ACHN (cell line): ENCODE results near the gene SPNS2.

ENCODE experiments used
- DNase-seq: peaks from one replicate; pipeline ENCODE4 v3.0.0-alpha.2; 2015
- in situ Hi-C: cut with HindIII; loops from 2 replicates; pipeline ENCODE4 v1.10.0; 2017; ENCODE audit warnings: low sequenced_read_pairs, low pct_ligation_motif_present, low pct_unique_long_range_greater_than_20kb

Gene SPNS2

DNA sequence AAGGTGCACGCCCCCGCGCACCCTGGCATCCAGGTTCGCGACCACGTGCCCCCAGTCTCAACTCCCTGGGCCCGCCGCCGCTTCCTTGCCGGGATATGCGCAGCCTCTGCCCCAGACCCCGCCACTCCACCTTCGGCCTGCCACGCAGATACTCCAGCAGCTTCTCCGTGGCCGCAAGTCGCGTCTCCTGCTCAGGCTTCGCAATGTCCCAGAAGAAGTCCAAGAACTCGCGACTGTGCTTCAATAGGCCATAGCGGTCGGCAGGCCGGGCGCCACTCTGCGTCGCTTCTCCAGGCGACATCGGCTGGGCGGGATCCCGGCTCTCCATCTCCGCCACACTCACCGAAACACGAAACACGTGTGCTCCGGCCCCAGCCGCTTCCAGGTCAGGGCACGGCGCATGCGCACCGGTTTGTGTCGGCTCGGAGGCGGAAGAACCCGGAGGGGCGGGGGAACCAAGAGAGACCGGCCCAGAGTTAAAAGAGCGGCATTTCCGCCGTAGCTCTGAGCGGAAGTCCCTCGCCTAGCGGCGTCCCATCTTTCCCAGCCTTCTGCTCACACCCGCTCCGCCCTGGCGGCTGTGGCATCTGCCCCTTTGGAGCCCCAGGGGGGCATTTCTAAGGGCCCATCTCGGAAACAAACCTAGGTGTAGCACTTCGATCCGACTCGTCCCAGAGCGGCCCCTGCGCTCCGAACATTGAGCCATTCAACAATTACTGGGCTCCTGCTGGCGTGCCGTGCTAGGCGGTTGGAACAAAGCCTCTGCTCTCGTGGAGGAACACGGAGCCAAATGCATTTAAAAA is 56.5 kb downstream of the SPNS2 start, which contains the start of gene MYBBP1A:
MYBBP1A (minus strand) TSS at position 388 of the 803 bp plus-strand sequence; CDS start at position 328, 60 bp downstream.
- in situ Hi-C loops: no loop called here

GRCh38 chr17:4555873-4556759 is 57.4 kb downstream of the SPNS2 start:
- in situ Hi-C loops: no loop called here
- no peak for DNase-seq

More for the DNA sequence above, 56.5 kb downstream of the SPNS2 start, which contains the start of gene MYBBP1A:
- peak; percentile 98 for DNase-seq

DNA sequence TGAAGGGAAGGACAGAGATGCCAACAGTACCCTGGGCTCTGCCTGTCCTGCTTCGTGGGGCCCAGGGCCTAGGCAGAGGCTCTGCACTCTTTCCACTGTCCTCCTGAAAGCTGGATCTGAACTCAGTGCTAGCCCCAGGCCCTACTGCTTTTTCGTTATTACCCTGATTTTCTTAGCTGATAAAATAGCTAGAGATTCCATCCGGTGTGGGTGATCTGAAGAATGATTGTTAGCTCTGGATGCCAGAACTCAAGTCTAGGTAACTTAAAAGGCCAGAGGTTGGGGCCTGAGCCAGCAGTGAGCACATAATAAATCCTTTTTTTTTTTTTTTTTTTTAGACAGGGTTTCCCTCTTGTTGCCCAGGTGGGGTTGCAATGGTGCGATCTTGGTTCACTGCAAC is 58.3 kb downstream of the SPNS2 start:
- DNase-seq: no peak
- in situ Hi-C loops: no loop called here

- DNase-seq: no peak
- in situ Hi-C loops: no loop called here
Measured at GRCh38 chr17:4557626-4558346, 59.1 kb downstream of the SPNS2 start.

- in situ Hi-C loops: no loop called here
- DNase-seq: no peak
Measured at GRCh38 chr17:4558347-4558971, 59.8 kb downstream of the SPNS2 start.

DNA sequence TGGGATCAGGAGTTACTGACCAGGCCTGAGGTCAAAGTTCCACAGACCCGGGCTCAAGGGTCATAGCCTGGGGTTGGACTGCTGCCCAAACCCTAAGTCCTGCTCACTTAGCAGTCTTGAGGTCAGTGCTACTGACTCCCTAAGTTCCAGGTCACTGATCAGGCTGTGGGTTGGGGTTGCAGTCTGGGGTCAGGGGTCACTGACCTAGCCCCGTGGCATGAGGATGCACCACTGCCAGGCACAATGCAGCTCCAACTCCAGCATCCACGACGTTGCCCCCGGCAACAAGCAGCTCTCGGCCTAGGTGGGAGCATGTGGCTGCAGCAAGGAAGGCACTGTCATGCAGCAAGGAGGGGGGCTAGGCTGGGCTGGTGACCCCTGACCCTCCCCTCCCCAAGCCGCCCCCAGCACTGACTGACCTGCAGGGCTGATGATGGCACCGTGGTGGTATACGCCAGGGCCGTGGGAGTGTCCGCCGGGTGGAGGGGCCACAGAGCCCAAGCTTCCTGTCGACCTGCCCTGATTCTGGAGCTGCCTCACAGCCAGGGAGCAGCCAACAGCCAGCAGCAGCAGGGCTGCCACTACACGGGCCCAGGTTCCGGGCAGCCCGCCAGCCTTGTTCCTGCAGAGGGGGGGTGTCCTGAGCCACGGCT is 60.6 kb downstream of the SPNS2 start:
- in situ Hi-C loops: no loop called here
- DNase-seq: no peak

GRCh38 chr17:4559966-4560365 is 61.3 kb downstream of the SPNS2 start:
- DNase-seq: no peak
- in situ Hi-C loops: loop anchor here (10.0 kb wide), 1 partner anchor 65 kb away; no protein-coding TSS in a partner anchor

GRCh38 chr17:4560421-4560820 is 61.7 kb downstream of the SPNS2 start, which contains the start of gene GGT6:
Gene GGT6, minus strand, starts transcription at chr17:4560577. Its CDS starts 56 bp downstream, at chr17:4560521.
- DNase-seq: no peak
- in situ Hi-C loops: loop anchor here (10.0 kb wide), 1 partner anchor 64 kb away; no protein-coding TSS in a partner anchor

DNA sequence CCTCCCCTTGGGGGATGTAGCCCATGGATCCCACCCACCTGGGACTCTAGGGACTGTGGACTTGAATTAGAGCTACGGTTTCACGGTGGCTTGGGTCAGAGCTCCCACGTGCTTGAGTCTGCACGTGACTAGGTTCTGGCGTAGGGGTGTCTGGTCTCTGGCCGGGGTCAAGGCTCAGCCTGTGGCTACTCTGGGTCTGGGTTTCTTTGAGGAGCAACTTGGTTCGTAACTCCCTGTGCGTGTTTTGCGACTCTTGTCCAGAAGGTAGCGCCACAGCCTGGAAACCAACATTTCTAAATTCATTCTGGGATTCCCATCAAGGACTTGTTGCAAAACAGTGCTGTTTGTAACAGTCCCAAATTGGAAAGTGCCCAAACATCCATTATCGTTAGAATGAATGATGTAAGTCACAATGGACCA is 62.2 kb downstream of the SPNS2 start:
- DNase-seq: no peak
- in situ Hi-C loops: loop anchor here (10.0 kb wide), 1 partner anchor 64 kb away; no protein-coding TSS in a partner anchor

DNA sequence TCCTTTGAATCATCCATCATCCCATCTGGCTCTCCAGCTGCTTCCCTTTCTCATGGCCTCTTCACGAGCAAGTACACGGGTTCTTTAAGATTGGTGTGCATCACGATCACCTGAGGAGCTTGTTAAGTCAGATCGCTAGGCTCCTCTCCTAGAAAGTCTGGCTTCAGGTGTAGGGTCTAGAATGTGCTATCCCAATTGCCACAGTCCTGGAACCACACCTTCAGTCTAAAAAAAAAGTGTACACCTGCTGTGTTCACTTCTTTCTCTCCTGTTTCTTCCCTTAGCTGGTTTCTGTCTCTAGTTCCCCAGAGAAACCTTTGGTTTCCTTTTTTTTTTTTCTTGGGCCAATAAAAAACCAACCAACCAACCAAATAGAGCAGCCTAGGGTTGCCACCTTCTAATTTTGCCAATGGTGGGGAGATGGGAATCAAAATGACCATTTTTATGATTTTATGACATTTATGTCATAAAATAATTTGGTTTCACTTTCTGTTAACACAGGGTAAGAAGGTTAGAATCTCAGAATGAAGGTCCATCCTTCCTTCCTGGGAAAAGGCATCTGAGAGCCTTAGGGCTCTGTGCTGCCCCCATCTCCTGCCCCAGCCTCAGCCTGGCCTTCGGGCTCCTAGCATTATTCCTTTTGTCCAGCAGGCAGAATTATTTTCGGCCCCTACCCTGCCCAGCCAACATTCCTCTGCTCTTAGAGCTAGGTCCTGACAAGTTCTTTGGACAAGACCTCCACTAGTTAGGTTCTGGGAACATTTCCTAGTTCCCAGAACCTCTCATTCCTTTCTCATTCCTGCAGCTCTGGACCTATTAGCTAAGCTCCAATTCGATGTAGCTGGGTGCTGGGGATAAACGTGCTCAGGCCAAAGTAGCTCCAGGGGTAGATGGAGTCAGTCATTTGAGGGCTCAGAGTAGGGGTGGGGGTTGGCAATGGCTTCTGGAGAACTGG is 63.6 kb downstream of the SPNS2 start:
- no peak for DNase-seq
- in situ Hi-C loops: loop anchor here (10.0 kb wide), 1 partner anchor 63 kb away; no protein-coding TSS in a partner anchor

DNA sequence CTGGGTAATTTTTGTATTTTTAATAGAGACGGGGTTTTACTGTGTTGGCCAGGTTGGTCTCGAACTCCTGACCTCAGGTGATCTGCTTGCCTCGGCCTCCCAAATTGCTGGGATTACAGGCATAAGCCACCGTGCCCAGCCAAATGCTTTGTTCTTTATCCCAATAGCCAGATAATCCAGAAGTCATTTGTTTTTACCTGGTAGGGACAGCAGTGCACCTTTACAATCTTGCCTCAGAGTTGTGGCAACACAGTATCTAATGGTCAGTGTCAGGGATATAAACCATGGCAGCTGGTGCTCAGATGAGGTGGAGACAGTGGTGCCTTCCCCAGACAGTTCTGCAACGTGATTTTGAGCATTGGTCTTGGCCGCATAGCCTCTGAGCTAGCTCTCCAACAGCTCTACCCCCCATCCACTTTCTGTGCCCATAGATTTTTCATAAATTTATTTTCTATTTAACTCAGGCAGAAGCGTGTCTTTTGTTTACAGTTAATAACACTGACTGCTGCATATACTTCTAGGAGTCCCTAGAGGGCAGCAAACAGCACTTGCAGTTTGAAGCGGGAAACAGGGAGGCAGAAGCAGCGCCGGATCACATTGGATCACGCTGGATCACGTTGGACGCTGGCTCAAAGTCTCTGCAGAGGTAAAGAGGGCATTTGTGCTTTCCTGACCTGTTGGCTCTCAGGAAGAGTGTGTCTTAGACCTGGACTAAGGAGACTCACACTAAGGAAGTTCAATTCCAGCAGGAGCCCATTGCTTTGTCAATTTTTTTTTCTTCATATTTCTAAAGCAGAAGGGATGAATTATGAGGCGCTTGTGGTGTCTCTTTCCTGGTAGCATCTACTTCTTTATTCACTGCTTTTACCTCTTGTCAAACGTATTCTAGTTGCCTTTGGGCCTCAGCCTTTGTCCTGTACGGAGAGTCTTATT is 66.8 kb downstream of the SPNS2 start:
- DNase-seq: peak; percentile 81
- in situ Hi-C loops: loop anchor here (10.0 kb wide), 1 partner anchor 59 kb away; no protein-coding TSS in a partner anchor

DNA sequence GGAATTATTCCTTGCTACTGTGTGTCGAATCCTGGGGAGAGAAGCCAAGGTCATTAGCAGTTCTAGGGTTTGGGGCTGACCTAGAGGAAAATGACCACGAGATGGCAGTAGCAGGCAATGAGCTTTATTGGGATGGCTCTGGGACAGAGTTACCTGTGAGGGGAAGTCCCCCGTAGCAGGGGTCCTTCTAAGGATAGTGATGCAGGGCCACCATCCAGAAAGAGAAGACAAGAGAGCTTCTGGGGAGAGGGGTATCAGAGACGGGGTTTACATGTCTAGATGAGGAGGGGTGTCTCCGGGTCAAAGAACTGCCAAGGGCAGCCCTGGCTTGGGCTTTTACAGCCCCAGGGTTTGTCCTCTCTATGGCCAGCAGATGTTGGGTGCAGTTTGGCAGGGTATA is 68.1 kb downstream of the SPNS2 start:
- peak; percentile 74 for DNase-seq
- in situ Hi-C loops: loop anchor here (10.0 kb wide), 1 partner anchor 58 kb away; no protein-coding TSS in a partner anchor

GRCh38 chr17:4569591-4569990 is 70.9 kb downstream of the SPNS2 start:
- in situ Hi-C loops: loop anchor here (10.0 kb wide), 1 partner anchor 55 kb away; no protein-coding TSS in a partner anchor
- DNase-seq: no peak

DNA sequence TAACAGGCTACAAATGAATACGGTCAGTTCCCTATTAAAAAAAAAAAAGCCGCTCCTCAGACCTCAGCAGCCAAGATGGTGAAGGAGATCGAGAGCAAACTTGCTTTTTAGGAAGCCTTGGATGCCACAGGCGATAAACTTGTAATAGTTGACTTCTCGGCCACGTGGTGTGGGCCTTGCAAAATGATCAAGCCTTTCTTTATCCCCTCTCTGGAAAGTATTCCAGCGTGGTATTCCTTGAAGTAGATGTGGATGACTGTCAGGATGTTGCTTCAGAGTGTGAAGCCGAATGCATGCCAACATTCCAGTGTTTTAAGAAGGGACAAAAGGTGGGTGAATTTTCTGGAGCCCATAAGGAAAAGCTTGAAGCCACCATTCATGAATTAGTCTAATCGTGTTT is 73.5 kb downstream of the SPNS2 start:
- in situ Hi-C loops: no loop called here
- no peak for DNase-seq

GRCh38 chr17:4573115-4573514 is 74.4 kb downstream of the SPNS2 start:
- DNase-seq: no peak
- in situ Hi-C loops: no loop called here
